ENCODE results near the gene RAB29.

RAB29 gene

GRCh38 chr1:205719015-205719414, 56.3 kb downstream of the RAB29 start:
- no peak for DNase-seq

All from GOT3 (cell line).